ENCODE results near the gene CCDC191.

DNA sequence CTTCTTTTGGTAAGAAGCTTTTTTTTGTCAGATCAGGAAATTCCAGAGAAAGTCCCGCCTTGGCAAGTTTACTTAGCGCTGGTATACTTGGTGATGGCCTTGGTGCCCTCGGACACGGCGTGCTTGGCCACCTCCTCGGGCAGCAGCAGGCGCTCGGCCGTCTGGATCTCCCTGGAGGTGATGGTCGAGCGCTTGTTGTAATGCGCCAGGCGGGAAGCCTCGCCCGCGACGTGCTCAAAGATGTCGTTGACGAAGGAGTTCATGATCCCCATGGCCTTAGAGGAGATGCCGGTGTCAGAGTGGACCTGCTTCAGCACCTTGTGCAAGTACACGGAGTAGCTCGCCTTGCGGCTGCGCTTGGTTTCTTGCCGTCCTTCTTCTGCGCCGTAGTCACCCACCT, 46.9 kb upstream of the CCDC191 start:
- TF ChIP-seq, protein P1, sequence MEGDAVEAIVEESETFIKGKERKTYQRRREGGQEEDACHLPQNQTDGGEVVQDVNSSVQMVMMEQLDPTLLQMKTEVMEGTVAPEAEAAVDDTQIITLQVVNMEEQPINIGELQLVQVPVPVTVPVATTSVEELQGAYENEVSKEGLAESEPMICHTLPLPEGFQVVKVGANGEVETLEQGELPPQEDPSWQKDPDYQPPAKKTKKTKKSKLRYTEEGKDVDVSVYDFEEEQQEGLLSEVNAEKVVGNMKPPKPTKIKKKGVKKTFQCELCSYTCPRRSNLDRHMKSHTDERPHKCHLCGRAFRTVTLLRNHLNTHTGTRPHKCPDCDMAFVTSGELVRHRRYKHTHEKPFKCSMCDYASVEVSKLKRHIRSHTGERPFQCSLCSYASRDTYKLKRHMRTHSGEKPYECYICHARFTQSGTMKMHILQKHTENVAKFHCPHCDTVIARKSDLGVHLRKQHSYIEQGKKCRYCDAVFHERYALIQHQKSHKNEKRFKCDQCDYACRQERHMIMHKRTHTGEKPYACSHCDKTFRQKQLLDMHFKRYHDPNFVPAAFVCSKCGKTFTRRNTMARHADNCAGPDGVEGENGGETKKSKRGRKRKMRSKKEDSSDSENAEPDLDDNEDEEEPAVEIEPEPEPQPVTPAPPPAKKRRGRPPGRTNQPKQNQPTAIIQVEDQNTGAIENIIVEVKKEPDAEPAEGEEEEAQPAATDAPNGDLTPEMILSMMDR (IDR thresholded peaks at IDR 0.05): no peak
- TF ChIP-seq POLR2AphosphoS5 (IDR thresholded peaks at IDR 0.05) (no peak), POLR2A (IDR thresholded peaks at IDR 0.05) (no peak)
